HG02970 (cell line): ENCODE measurements around the gene HMGCL.
"Not testable (repeated sequence)": the region's sequence is repeated elsewhere in the genome, so short reads cannot be mapped to it uniquely, and the experiment has no call there.

ENCODE experiments used
- ATAC-seq: cut with Tn5 transposase; IDR thresholded peaks from one replicate; pipeline ENCODE4 v1.9.1; 2021; ENCODE audit warnings: mild to moderate bottlenecking, moderate library complexity, moderate number of reproducible peaks; ENCODE audit not compliant: unreplicated experiment, low FRiP score

Gene HMGCL

DNA sequence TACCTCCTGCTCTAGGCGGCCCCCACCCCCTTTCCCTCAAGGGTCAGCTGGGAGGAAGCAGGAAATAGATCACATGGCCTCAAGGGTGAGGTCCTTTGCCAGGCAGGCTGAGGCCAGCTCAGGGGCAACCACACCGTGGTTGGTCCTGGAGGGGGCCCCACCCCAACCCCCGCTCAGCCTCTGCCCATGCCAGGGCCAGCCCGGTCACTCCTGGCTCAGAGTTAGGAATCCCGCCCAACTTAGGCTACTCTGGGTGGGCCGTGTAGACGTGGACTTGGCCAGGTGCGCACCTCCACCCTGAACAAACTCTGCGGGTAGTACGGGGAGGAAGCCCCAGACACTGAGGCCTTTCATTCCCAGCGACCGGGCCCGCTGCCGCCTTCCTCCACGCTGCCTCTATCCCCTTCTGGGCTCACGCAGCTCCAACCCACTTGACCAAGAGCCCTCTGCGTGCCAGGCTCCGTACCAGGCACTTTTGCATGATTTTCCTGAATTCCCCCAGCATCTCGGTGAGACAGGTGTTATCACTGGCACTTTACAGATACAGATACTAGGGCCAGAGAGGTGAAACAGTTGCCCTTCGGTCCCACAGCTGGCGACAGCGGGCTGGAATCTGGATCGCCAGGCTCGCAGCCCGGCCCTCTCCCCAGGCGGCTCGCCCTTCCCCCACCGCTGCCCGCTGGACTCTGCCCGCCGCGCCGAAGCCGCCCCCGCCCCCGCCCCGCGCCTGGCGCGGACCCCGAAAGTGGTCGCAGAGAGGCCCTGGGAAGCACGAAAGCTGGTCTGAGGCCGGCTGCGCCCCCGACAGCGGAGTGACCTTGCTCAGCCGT lies 25.4 kb downstream of the HMGCL start:
- ATAC-seq: no peak

DNA sequence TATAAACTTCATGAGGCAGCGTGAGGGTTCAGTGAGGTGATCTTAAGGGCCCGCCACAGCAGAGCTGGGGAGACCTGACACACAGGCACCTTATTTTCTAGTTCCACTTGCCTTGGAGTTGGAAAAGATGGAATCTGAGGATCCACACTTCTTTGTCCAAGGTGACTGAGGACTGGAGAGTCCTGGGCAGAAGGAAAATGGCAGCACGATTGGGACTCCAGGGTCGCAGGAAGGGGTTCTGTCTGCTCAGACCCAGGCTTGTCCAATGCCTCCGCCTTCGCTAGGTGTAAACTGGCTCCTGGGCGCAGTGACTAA lies 26.0 kb downstream of the HMGCL start:
- no peak for ATAC-seq

- ATAC-seq: no peak
Observed at GRCh38 chr1:23798662-23799142, 26.5 kb downstream of the HMGCL start.

DNA sequence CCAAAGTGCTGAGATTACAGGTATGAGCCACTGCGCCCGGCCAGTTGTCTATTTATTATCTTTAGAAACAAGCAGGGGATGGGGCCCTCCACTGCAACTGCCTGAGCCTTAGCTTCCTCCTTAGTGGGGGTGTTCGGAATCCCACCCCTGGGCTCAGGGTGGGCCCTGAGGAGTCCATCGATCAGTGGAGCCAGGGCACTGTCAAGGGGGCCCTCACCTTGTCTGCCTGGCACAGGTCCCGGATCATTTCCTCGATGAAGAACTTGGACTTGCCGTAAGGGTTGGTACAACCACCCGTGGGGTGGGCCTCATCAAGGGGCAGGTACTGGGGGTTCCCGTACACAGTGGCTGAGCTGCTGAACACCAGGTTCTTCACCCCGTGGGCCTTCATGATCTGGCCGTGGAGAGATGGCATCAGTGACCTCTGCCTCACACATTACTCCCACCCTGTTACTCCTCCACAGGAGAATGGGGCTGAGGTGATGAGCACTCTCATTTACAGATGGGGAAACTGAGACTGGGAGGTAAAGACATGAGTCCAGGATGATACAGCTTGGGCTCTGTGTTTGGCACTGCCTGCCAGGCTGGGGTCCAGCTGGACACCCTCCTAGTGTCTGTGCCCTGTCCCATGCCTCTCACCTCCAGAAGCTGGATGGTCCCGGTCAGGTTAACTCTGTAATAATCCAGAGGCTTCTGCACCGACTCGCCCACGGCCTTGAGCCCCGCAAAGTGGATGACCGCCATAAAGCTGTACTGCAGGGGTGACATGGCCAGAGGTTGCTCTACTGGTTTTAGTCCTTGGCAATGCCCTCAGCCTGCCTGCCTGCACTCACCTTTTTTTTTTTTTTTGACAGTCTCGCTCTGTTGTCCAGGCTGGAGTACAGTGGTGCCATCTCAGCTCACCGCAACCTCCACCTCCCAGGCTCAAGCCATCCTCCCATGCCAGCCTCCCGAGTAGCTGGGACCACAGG lies 27.5 kb downstream of the HMGCL start:
- ATAC-seq: no peak

GRCh38 chr1:23796466-23797271 lies 28.6 kb downstream of the HMGCL start:
- ATAC-seq: no peak

DNA sequence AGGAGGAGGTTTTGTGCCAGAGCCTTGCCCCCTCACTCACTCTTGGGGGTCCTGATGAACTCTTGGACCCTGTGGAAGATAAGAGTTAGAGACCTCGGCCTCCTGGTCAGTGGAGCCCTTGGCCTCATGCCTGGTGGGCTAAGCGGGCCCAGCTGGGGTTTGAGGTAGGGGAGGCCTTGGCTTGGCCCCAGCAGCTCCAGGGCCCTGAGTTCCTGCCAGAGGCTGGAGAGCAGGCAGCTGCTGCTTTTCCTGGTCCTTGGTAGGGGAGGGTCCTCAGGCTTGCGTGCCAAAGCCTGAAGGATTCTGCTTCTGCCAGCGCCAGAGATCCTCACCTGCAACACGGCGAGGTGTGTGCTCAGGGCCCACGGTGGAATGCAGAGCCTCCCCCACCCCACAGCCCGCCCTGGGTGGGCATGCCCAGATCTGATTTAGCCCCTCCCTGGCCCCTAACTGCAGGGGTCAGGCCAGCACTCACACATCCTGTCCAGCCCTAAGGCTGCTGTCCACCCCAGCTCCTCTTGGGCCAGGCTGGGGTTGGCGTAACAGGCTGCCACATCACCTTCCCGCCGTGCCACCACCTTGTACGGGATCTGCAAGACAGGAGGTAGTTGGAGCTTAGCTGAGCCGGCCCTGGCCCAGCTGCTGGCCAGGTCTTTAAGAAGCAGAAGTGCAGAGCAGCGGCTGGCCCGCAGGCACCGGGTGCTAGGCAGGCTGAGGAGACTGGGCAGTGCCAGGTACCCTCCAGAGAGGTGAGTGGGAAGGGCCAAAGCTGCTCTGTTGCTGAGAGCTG lies 29.4 kb downstream of the HMGCL start:
- no peak for ATAC-seq

- ATAC-seq: not testable (repeated sequence)
Observed at GRCh38 chr1:23794732-23795182, 30.5 kb downstream of the HMGCL start.

DNA sequence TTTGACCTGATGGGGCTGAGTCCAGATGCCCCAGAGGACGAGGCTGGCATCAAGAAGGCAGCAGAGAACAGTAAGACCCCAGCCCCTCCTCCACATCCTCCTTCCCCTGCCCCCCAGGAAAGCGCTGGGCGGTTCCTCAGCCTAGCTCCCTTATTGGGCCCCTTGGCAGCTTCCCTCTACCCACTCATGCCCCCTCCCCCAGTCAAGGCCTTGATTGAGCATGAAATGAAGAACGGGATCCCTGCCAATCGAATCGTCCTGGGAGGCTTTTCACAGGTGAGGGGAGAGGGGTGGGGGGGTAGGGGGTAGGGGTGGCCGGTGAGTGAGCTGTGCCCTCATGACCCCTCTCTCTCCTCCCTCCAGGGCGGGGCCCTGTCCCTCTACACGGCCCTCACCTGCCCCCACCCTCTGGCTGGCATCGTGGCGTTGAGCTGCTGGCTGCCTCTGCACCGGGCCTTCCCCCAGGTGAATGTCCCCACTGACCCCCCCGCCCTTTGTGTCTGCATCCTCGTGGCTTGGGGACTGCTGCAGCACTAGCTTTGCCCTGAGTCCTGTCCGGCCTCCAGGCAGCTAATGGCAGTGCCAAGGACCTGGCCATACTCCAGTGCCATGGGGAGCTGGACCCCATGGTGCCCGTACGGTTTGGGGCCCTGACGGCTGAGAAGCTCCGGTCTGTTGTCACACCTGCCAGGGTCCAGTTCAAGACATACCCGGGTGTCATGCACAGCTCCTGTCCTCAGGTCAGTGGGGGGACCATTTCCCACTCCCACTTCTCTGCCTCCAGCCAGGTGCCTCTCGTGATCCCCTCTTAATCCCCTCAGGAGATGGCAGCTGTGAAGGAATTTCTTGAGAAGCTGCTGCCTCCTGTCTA lies 31.1 kb downstream of the HMGCL start:
- ATAC-seq: no peak

DNA sequence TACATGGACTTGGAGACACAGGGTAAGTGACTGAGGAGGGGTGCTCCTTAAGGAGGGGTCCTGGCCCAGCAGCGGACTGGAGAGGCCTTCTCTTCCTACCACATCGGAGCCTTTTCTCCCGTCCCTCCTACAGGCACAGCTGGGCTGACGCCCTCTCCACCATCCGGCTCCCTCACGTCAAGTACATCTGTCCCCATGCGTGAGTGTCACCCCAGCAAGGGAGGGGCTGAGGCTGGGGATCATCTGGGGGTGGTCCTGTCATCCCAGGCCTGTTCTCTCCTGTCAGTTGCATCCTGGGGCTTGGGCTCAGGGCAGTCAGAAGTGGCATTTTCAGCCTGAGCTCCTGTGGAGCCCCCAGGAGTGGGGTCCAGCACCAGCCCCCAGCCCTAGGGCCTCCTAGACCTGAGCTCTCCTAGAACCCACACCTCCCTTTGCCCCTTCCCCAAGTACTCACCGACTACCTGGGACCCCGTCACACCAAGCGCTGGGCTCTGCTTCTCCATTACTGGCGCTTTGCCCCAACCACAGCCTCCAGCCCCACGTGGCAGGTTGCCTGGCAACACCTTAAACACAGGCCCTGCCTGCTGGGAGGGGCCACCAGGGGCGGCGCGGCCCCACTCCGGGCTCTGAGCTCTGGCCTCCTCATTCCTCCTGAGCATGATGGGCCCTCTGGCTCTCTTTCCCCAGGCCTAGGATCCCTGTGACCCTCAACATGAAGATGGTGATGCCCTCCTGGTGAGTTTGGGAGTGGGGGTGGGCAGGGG lies 32.0 kb downstream of the HMGCL start:
- ATAC-seq: no peak

- no peak for ATAC-seq
Observed at GRCh38 chr1:23792151-23792945, 32.9 kb downstream of the HMGCL start.

GRCh38 chr1:23791516-23792047 lies 33.6 kb downstream of the HMGCL start:
- no peak for ATAC-seq

DNA sequence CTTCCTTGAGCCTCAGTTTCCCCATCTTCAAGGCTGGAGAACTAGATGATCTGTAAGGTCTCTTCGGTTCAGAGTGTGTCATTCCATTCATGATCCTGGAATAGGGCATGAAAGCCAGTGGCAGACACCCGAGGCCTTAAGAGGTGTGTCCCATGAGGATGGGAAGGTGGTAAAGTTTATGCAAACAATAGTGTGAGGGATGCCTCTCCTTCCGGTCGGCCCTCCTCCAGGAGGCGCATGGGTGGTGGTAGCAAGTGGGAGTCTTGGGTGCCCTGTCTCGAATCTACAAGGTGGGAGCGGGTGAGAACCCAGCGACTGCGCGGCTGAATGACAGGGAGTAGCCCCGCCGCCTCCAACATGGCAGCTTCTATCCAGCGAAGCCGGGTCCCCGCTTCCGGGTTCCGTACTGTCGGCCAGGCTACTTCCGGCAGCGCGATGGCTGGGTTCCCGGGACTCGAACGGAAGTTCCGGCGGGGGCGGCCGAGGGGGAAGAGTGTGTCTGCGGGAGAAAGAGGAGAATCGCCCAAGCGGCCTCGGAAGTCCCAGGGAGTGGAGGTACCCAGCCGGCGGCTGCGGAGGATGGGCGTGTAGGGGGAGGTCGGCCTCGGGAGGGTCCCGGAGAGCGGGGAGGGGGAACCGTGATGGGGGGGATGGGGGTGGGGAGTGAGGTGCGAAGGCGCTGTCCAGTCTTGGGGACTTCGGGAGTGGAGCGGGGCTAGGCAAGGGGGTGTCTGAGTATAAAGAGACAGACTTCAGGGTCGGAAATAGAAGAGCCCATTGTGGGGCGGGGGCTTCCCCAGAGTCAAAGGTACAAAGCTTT lies 34.3 kb downstream of the HMGCL start, which contains the start of gene LYPLA2:
Gene LYPLA2, plus strand, starts transcription at position 450 of the 820 bp plus-strand sequence. CDS start 1,538 bp downstream, outside the sequence.
- ATAC-seq: peak; percentile 51

- ATAC-seq: no peak
Observed at GRCh38 chr1:23788695-23789094, 36.5 kb downstream of the HMGCL start.

- ATAC-seq: no peak
Observed at GRCh38 chr1:23787701-23788100, 37.5 kb downstream of the HMGCL start.

DNA sequence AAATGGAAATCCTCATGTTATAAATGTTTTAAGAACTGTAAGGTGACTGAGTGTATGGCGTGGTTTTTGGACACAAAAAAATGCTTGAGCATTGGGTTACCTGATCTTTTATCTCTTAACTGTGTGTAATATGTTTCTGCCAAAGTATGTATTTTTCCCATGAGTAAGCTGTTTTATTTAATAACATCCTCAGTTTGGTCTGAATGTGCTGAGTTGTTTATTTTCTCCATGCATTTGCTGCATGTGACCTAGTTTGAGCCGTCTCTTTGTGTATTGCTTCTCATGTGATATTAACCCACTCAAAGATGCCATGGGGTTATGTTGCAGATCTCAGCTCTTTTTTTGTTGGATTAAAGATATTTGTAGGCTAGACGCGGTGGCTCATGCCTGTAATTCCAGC lies 40.4 kb downstream of the HMGCL start:
- ATAC-seq: no peak

- ATAC-seq: not testable (repeated sequence)
Observed at GRCh38 chr1:23783141-23783540, 42.1 kb downstream of the HMGCL start.
